ENCODE results near the gene RABL6.
"Not testable (repeated sequence)": the region's sequence is repeated elsewhere in the genome, so short reads cannot be mapped to it uniquely, and the experiment has no call there.

The RABL6 gene

DNA sequence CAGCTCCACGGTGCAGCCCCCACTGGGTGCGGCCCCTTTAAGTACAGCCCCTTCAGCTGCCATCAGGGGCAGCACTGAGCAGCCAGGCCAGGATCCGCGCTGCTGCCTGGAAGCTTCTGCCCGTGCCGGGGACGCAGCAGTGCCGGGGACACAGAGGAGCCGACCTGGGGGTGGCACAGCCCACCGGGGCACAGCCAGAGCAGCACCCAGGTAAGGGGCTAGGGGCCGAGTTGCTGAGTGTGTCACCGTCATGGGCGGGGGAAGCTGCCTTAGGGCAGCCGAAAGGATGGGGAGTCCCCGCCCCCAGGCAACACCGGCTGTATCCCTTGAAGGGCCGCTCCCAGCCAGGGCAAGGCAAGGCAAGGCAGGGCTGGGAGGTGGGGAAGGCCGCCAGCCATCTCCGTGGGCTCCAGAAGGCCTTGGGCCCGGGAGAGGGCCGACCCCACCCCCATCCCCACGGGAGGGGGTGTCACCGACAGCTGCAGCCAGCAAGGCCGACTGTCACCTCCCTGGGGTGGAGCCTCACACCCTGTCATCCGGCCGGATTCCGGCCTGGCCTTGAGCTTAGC, 34.7 kb downstream of the RABL6 start, which contains the start of gene AJM1:
Gene AJM1, plus strand, starts transcription at position 99 of the 569 bp plus-strand sequence. CDS start 1,937 bp downstream, outside the sequence.
- DNase-seq (ENCODE audit: low read depth) = not testable (repeated sequence)
- peak within 1 kb of the TSS; percentile 52 for H3K4me3 ChIP-seq (ENCODE audit: low read depth, low read length)

DNA sequence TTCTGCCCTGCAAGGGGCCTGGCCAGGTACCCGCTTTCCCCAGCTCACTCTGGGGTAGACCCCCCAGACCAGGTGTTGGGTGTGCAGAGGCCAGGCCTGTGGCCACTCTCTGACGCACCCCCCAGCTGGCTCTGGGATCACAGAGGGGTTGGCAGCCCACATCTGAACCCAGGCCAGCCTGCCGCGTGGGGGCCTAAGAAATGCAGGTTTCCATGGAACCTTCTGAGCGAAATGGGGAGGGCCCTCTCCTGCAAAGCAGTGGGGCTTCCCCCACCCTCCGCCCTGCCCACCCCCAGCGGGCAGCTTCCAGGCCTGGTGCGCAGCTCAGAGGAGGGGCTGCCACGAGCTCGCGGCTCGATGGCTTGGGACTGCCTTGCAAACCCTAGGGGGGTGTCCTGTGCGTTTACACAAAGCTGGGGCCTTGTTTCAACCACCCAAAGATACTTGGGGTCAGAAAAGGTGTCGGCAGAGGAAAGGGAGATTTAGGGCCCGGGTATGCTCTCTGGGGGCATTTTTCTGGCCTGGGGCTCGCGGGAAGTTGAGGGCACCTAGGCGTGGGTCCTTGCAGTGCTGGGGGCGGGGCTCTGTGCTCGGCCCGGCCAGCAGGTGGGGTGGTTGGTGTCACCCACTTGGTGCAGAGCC, 35.5 kb downstream of the RABL6 start:
- H3K4me3 ChIP-seq (ENCODE audit: low read depth, low read length) = peak overlapping the region; percentile 17

DNA sequence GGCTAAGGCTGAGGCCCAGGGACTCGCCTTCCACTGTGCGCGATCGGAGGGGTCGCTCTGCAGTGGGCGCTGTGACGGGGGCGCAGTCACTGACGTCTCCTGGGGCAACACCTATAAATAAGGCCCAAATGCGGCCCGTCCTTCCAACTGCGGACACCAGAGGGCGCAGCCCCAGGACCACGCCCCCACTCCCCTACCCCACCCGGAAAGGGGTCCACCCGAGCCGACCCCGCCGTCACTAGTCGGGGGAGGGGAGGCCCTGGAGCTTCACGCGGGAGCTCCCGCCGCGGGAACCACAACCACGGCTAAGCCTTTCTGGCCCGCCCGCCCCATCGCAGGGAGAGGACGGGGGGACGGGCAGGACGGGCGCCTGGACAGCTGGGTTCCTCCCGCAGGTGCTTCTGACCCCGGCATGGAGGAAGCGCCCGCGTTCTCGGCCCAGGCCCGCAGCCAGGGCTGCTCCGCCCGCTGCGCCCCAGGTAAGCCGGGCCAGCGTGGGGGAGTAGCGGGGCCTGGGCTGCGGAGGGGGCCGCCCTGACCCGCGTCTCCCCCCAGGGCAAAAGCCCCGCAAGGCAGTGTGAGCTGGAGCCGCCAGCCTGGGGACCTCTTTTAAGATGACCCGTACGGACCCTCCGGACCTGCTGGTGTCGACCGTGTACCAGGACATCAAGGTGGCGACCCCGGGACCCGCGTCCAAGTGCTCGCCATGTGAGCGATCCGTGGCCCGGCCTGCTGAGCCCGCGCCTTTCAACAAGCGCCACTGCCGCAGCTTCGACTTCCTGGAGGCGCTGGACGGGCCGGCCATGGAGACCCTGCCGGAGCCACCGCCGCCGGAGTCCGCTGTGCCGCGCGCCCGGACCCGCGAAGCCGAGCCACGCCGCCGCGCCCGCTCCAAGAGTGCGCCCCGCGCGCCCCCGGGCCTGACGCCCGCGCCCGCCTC, 36.3 kb downstream of the RABL6 start:
- DNase-seq (ENCODE audit: low read depth); H3K4me3 ChIP-seq (ENCODE audit: low read depth, low read length): not testable (repeated sequence)

More for the DNA sequence above, 35.5 kb downstream of the RABL6 start:
- not testable (repeated sequence) for DNase-seq (ENCODE audit: low read depth)

DNA sequence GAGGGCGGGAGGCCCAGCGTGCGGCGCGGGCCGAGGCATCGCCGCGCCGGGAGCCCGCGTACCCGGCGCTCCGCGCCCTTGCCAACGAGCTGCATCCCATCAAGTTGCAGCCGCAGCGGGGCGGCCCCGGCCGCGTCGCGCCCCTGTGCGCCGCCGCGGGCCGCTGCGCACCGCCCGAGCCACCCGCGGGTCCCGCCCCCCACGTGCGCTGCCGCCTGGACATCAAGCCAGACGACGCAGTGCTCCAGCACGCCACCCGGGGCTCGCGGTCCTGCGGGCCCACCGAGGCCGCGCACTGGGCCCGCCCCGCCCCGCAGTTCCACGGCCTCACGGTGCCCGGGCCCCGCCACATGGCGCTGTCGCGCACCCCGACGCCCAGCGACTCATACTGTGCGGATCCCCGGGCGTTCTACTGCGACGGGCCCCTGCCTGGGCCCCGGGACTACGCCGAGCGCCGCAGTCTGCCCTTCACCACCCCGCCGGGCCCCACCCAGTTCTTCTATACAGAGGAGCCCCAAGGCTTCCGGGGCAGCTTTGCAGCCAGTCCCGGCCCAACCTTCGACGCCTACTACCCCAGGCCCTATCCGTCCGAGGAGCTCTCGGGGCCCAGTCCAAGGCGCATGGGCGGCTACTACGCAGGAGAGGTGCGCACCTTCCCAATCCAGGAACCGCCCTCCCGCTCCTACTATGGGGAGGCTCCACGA, 37.2 kb downstream of the RABL6 start:
- no peak for DNase-seq (ENCODE audit: low read depth)
- no peak overlapping the region for H3K4me3 ChIP-seq (ENCODE audit: low read depth, low read length)

DNA sequence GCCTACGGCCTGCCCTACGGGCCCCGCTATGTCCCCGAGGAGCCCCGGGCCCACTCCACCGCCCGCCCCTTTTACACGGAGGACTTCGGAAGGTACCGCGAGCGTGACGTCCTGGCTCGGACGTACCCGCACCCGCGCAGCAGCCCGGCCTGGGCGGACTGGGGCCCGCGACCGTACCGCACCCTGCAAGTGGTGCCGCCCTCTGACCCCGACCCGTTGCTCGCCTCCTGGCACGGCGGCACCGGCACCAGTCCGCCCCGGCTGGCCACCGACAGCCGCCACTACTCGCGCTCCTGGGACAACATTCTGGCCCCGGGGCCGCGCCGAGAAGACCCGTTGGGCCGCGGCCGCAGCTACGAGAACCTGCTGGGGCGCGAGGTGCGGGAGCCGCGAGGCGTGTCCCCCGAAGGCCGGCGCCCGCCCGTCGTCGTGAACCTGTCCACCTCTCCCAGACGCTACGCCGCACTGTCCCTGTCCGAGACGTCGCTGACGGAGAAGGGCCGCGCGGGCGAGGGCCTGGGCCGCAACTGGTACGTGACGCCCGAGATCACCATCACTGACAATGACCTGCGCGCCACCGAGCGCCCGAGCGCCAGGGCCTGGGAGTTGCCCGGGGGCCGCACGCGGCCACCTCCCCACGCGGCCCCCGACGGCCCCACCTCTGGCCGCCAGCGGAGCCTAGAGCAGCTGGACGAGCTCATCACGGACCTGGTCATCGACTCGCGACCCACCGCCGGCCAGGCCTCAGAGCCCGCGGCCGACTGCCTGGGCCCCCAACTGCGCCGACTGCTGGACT, 37.9 kb downstream of the RABL6 start:
- DNase-seq (ENCODE audit: low read depth) = no peak
- peak overlapping the region; percentile 17 for H3K4me3 ChIP-seq (ENCODE audit: low read depth, low read length)

DNA sequence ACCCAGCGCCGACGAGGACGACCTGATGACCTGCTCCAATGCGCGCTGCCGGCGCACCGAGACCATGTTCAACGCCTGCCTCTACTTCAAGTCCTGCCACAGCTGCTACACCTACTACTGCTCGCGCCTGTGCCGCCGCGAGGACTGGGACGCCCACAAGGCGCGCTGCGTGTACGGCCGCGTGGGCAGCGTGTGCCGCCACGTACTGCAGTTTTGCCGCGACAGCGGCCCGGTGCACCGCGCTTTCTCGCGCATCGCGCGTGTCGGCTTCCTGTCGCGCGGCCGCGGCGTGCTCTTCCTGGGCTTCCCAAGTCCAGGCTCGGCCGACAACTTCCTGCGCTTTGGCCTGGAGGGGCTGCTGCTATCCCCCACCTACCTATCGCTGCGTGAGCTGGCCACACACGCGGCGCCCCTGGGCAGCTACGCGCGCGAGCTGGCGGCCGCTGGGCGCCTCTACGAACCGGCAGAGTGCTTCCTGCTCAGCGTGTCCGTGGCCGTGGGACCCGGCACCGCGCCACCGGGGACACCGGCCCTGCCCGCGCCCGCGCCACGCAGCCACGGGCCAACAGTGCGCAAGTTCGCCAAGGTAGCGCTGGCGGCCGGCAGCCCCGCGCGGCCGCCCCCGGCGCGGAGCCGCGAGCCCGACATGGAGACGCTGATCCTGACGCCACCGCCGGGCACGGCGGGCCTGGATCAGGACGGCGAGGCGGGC, 38.8 kb downstream of the RABL6 start:
- peak overlapping the region; percentile 41 for H3K4me3 ChIP-seq (ENCODE audit: low read depth, low read length)
- no peak for DNase-seq (ENCODE audit: low read depth)

DNA sequence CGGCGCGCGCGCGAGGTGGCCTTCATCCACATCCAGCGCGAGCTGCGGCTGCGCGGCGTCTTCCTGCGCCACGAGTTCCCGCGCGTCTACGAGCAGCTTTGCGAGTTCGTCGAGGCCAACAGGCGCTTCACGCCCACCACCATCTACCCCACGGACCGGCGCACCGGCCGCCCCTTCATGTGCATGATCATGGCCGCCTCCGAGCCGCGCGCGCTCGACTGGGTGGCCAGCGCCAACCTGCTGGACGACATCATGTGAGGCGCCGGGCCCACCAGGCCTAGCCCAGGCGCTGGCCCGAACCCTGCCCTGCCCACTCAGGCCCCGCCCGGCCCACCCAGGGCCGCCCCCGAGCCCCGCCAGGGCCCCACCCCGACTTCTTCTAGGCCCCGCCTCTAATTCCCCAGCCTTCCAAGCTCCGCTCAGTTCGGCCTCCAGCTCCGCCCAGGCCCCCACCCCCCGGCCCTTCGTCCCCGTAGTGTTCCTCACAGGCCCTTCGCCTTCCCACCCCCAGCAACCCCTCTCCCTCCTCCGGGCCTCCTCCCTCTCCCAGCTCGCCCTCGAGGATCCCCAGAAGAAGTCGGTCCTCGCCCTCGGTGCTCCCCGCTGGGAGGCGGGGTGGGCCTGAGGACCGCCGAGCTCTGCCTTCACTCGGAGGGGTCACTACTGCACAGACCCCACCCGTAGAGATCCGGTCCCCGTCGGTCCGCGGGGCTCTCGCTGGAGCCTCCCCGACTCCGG, 39.5 kb downstream of the RABL6 start:
- peak; percentile 64 for DNase-seq (ENCODE audit: low read depth)
- peak overlapping the region; percentile 100 for H3K4me3 ChIP-seq (ENCODE audit: low read depth, low read length)

DNA sequence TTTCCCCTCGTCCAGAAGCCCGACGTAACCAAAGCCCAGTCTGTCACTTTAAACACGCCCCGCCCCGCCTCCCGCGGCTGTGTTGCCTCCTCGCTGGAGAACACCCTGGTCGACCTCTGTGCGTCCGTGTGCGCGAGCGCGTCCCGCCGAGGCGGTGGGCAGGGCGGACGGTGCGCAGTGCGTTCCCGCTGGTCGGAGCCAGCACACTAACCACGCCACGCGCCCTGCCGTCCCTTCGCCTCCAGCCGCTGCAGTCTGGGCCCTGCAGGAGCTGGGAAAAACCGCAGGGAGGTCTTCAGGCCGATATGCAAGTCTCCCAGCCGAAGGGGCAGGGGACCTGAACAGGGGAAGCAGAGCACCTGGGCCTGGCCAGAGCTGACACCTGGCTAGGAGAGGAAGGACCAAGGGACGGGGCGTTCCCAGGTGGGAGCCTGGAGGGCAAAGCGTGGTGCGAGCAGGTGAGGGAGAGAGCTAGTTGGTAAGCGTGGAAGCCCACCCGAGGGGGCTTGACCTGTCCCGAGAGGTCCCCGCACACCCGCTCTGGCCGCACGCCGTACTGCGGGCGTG, 40.2 kb downstream of the RABL6 start:
- H3K4me3 ChIP-seq (ENCODE audit: low read depth, low read length) = peak overlapping the region; percentile 100
- peak; percentile 64 for DNase-seq (ENCODE audit: low read depth)

DNA sequence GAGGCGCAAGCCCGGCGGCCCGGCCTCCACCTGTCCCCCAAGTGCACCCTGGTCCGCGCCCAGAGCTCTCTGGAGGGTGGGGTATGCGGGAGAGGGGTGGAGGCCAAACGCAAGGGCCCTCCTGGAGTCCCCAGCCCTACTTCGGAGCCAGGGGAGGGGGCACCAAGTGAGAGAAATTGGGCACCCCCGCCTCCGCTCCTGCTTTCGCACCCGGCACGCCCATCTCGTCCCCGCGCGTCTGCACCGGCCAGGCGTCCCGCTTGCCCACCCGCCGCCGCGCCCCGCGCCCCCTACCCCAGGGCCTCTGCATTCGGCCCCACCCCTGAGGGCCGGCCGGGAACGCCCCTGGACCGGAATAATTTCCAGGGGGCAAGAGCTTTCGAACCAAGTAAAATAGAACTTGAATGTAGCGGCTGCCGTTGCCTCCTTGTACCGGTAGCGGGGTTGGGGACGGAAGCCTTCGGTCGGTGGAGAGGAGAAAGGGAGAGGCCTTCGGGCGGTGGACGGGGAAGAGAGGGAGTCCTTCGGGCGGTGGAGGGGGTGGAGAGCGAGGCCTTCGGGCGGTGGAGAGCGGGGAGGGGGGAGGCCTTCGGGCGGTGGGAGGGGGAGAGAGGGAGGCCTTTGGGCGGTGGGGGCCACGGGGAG, 40.8 kb downstream of the RABL6 start:
- DNase-seq (ENCODE audit: low read depth) = no peak
- H3K4me3 ChIP-seq (ENCODE audit: low read depth, low read length) = peak overlapping the region; percentile 100

DNA sequence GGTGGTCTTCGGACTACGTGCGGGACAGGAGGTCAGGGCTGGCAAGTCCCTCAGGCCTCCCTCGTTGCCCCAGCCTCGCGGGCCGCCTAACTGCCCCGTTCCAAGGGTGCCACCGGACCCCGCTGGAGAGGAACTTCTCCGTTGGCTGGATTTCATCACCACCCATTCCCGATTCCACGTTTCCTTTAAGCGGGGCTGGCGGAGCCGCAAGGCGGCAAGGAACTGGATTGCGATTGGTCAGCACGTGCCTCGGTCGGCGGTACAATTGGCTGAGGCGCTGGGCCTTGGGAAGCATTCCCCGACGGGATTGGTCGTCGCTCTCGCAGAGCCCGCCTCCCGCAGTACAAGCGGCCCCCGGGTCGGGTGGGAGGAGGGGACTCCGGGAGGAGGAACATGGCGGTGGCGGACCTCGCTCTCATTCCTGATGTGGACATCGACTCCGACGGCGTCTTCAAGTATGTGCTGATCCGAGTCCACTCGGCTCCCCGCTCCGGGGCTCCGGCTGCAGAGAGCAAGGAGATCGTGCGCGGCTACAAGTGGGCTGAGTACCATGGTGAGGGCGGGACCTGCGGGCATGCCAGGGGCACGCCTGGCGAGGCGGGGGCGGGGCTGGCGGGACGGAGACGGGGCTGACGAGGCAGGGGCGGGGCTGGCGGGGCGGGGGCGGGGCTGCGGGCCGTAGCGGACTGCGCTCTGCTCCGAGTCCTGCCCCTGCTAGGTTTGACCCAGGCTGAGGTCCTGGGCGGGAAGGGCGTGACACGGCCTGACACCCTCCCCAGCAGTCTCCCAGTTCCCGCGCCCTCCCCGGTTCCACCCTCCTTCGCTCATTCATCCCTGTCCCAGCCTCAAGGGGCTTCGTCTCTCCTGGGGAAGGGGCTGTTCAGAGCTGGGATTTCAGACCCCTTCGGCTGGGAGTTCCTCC, 41.6 kb downstream of the RABL6 start, which contains the start of gene PHPT1:
Gene PHPT1, plus strand, starts transcription at position 372 of the 922 bp plus-strand sequence. Its CDS starts 22 bp downstream, at position 394.
- DNase-seq (ENCODE audit: low read depth) = peak; percentile 96

DNA sequence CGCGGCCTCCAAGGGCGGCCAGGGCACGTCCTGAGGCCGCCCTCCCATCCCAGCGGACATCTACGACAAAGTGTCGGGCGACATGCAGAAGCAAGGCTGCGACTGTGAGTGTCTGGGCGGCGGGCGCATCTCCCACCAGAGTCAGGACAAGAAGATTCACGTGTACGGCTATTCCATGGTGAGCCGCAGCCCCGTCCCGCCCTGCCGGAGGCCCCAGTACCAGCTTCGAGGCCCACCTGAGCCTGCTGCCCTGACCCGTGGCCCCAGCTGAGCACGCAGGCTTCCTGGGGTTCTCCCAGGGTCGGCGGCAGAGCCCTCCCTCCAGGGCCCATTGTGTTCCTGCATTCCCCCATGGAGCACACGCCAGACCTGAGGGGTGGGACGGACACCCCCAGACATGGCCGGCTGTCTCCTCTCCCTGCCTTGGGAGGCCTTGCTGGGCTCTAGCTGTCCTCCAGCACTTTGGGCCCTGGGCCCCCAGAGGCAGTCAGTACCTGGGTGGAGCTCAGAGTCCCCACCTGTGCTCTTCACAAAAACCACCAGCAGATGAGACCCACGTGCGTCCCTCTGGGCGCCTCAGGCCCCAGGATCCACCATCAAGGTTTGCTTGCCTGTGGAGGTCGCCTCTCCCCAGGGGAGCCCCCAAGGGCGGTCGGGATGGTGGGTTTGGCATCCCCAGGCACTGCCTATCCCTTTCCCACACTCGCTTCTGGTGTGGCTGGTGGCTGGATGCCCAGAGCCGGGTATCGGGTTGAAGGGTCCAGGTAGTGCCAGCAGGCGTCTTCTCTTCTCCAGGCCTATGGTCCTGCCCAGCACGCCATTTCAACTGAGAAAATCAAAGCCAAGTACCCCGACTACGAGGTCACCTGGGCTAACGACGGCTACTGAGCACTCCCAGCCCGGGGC, 42.5 kb downstream of the RABL6 start:
- DNase-seq (ENCODE audit: low read depth) = no peak
- H3K4me3 ChIP-seq (ENCODE audit: low read depth, low read length) = peak overlapping the region; percentile 100

More for the DNA sequence above, 41.6 kb downstream of the RABL6 start, which contains the start of gene PHPT1:
- H3K4me3 ChIP-seq (ENCODE audit: low read depth, low read length) = peak within 1 kb of the TSS; percentile 100

DNA sequence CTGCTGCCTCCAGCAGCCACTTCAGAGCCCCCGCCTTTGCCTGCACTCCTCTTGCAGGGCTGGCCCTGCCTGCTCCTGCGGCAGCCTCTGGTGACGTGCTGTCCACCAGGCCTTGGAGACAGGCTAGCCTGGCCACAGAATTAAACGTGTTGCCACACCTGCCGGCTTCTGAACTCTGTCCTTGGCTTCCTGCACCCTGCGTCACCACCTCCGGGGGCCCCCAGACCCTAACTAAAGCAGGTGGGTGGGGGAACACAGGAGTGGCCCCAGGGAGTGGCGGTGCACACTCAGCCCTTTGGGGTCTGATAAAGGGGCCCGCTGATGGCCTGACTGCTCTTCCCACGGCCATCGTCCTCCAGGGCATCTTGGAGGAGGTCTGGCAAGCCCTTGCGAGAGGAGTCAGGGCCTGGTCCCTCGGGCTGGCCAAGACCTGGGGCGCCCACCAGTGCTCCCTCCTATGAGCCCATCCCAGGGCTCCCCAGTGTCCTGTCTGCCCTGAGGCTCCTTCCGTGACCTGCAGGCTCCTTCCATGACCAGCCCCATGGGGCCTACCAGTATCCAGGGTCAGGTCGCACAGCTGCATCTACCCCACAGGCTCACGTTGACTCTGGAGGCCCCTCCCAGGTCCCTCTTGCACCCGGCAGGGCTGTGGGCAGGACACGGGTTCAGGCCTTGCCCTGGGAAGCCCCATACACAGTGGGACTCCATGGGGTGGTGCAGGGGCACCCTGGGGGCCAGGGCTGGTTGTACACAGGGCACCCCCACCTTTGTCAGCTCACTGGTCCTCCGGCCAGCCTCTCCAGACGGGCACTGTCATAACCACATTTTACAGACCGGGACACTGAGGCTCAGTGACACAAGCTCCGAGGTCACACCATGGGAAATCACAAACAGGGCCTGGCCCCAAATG, 43.4 kb downstream of the RABL6 start:
- no peak for DNase-seq (ENCODE audit: low read depth)
- no peak overlapping the region for H3K4me3 ChIP-seq (ENCODE audit: low read depth, low read length)

DNA sequence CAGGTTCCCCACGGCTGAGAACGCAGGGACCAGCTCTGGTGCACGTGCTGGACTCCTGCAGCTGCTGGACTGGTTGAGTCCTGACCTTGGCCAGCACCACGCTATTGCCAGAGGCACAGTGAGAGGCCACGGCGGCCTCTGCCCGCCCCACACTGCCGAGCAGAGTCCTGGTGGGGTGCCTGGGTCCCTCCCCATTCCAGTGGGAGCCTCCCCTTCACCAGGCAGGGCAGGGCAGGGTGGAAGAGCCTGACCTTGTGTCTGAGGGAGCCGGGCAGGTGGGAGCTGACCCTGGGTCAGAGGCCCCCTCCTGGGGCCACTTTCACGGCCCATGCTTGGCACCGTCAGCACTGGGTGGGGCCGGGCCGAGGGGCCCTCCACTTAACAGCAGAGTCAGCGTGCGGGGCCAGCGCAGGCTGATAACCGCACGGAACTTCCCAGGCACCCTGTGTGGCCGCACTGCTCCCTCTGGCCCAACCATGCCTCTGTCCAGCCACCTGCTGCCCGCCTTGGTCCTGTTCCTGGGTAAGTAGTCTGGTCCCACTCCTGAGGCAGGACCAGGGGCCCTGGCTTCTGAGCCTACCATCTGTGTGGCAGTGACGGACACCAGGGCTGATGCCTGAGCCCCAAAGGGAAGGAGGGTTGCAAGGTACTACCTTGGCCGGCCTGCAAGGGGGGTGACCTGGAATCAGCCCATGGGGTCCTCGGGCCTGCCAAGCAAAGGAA, 44.4 kb downstream of the RABL6 start, which contains the start of gene MAMDC4:
Gene MAMDC4, plus strand, starts transcription at position 406 of the 723 bp plus-strand sequence. Its CDS starts 71 bp downstream, at position 477.
- no peak for DNase-seq (ENCODE audit: low read depth)
- no peak within 1 kb of the TSS for H3K4me3 ChIP-seq (ENCODE audit: low read depth, low read length)

Measured in skeletal muscle cell (primary cell).